ENCODE results near the gene ZNF513.
"Not testable (repeated sequence)": the region's sequence is repeated elsewhere in the genome, so short reads cannot be mapped to it uniquely, and the experiment has no call there.

ZNF513 gene

GRCh38 chr2:27380626-27381545 lies at the start of gene ZNF513:
Gene ZNF513, minus strand, starts transcription at chr2:27380734. Its CDS starts 208 bp downstream, at chr2:27380526.
- DNase-seq (ENCODE audit: extremely low read depth in 1 of 2, low read depth in 1 of 2), result peak; percentile 59 to 73

- peak in 1 of 2 donors; percentile 56 for DNase-seq (ENCODE audit: extremely low read depth in 1 of 2, low read depth in 1 of 2)
Observed at GRCh38 chr2:27428978-27429541, 48.5 kb upstream of the ZNF513 start.

GRCh38 chr2:27428213-27428977 lies 47.9 kb upstream of the ZNF513 start, which contains the start of gene NRBP1:
Gene NRBP1, plus strand, starts transcription at chr2:27428631. Its CDS starts 4,643 bp downstream, at chr2:27433274.
- peak; percentile 63 to 90 for DNase-seq (ENCODE audit: extremely low read depth in 1 of 2, low read depth in 1 of 2)

- no peak for DNase-seq (ENCODE audit: extremely low read depth in 1 of 2, low read depth in 1 of 2)
Observed at GRCh38 chr2:27427863-27428212, 47.3 kb upstream of the ZNF513 start.

GRCh38 chr2:27425039-27425438 lies 44.5 kb upstream of the ZNF513 start:
- DNase-seq (ENCODE audit: extremely low read depth in 1 of 2, low read depth in 1 of 2), result not testable (repeated sequence)

- no peak for DNase-seq (ENCODE audit: extremely low read depth in 1 of 2, low read depth in 1 of 2)
Observed at GRCh38 chr2:27422958-27423357, 42.4 kb upstream of the ZNF513 start.

GRCh38 chr2:27421660-27422250 lies 41.2 kb upstream of the ZNF513 start:
- DNase-seq (ENCODE audit: extremely low read depth in 1 of 2, low read depth in 1 of 2), result no peak

GRCh38 chr2:27420996-27421395 lies 40.5 kb upstream of the ZNF513 start:
- DNase-seq (ENCODE audit: extremely low read depth in 1 of 2, low read depth in 1 of 2), result no peak

GRCh38 chr2:27416151-27416550 lies 35.6 kb upstream of the ZNF513 start:
- no peak for DNase-seq (ENCODE audit: extremely low read depth in 1 of 2, low read depth in 1 of 2)

GRCh38 chr2:27412419-27413152 lies 32.1 kb upstream of the ZNF513 start:
- no peak for DNase-seq (ENCODE audit: extremely low read depth in 1 of 2, low read depth in 1 of 2)

GRCh38 chr2:27409321-27410073 lies 29.0 kb upstream of the ZNF513 start, which contains the start of gene PPM1G:
Gene PPM1G, minus strand, starts transcription at chr2:27409591. Its CDS starts 169 bp downstream, at chr2:27409422.
- DNase-seq (ENCODE audit: extremely low read depth in 1 of 2, low read depth in 1 of 2), result peak; percentile 85 to 97

GRCh38 chr2:27408601-27409320 lies 28.2 kb upstream of the ZNF513 start:
- no peak for DNase-seq (ENCODE audit: extremely low read depth in 1 of 2, low read depth in 1 of 2)

- DNase-seq (ENCODE audit: extremely low read depth in 1 of 2, low read depth in 1 of 2), result no peak
Observed at GRCh38 chr2:27407798-27408491, 27.4 kb upstream of the ZNF513 start.

GRCh38 chr2:27400348-27401135 lies 20.0 kb upstream of the ZNF513 start:
- DNase-seq (ENCODE audit: extremely low read depth in 1 of 2, low read depth in 1 of 2), result no peak

- no peak for DNase-seq (ENCODE audit: extremely low read depth in 1 of 2, low read depth in 1 of 2)
Observed at GRCh38 chr2:27398962-27399361, 18.4 kb upstream of the ZNF513 start.

- DNase-seq (ENCODE audit: extremely low read depth in 1 of 2, low read depth in 1 of 2), result no peak
Observed at GRCh38 chr2:27393225-27393624, 12.7 kb upstream of the ZNF513 start.
